Measurements from ENCODE around the gene KIAA1958.

DNA sequence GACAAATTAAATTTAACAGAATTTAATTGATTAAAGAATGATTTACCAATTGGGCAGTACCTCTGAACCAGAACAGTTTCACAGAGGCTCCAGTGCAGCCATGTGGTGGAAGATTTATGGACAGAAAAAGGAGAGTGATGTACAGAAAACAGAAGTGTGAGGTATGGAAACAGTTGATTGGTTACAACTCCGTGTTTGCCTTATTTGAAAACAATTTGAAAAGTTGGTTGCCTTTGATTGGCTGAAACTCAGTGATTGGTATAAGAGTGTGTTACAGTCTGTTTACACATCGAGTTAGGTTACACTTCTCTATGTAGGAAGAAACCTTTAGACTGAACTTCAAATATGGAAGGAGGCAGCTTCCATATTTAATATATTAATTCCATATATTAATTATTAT is 30.1 kb downstream of the KIAA1958 start:
- TF ChIP-seq, protein P1, sequence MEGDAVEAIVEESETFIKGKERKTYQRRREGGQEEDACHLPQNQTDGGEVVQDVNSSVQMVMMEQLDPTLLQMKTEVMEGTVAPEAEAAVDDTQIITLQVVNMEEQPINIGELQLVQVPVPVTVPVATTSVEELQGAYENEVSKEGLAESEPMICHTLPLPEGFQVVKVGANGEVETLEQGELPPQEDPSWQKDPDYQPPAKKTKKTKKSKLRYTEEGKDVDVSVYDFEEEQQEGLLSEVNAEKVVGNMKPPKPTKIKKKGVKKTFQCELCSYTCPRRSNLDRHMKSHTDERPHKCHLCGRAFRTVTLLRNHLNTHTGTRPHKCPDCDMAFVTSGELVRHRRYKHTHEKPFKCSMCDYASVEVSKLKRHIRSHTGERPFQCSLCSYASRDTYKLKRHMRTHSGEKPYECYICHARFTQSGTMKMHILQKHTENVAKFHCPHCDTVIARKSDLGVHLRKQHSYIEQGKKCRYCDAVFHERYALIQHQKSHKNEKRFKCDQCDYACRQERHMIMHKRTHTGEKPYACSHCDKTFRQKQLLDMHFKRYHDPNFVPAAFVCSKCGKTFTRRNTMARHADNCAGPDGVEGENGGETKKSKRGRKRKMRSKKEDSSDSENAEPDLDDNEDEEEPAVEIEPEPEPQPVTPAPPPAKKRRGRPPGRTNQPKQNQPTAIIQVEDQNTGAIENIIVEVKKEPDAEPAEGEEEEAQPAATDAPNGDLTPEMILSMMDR (conservative IDR thresholded peaks at IDR 0.05): no peak
- TF ChIP-seq ZFX (IDR thresholded peaks at IDR 0.05): no peak

Measured in C4-2B (cell line).